ENCODE results near the gene SLC35F1.
"Not testable (repeated sequence)": the region's sequence is repeated elsewhere in the genome, so short reads cannot be mapped to it uniquely, and the experiment has no call there.

Gene SLC35F1

DNA sequence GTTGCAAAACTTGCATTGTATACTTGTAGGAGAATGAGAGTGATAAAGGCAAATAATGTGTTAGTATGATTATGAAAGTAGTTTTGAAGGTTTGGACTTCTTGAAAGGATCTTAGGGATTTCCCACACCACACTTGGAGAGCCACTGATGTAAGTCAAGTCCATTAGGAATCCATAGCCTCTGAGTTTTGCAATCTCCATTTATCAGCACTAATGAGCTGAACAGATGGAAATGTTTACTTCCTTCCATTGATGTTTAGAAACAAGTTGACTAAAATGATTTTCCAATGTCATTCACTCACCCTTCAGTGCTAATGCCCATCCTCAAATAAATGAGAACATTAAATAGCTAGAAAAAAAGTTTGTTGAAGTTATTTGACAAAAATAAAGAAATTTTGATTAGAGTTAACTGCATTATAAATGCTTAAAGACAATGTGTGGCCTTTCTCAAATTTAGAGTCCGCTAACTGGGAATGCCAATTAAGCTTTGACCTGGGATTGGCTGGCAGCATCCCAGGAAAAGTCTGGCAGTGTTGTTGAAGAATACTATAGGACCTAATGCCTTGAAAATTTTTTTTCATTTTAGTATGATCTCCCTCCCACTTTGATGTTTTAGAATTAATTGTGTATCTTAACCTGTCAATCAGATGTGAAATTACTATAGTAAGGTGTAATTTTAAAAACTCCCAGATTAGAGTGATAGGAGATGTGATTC, 68.0 kb downstream of the SLC35F1 start:
- no peak for TF ChIP-seq JUND (IDR thresholded peaks at IDR 0.05; ENCODE audit: low read depth)
- no peak for DNase-seq (ENCODE audit: low read depth in 1 of 2, low spot score in 1 of 2)
- in situ Hi-C loops (cut with HindIII; ENCODE audit: low pct_unique_long_range_greater_than_20kb, low sequenced_read_pairs): no loop called here

DNA sequence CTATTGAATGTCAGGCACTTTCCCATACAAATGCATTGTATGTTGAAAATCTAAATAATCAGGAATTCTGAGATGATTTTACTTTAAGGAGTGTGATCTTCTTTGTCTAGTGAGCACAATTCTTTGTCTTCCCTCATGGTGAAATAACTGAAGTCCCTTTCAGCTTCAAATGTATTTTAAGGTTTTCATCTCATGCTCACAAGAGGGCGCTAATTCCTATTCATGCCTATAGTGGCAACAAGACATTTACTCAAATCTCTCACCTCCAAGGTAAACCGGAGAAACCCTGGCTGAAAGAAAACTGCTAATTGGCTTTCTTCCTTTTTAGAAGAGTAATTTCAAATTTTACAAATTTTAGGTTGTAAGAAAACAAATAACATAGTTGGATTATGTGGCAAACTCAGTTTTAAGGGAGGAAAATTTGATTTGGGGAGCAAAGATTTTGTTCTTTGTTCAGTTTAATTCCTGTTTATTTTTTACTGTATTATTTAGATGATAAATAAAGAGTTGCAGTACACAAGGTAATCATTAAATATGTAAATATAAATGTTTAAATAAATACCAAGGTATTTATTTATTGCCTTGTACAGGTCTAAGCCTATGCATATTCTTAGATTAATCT, 69.1 kb downstream of the SLC35F1 start:
- in situ Hi-C loops (cut with HindIII; ENCODE audit: low pct_unique_long_range_greater_than_20kb, low sequenced_read_pairs): no loop called here
- TF ChIP-seq JUND (IDR thresholded peaks at IDR 0.05; ENCODE audit: low read depth): no peak
- DNase-seq (ENCODE audit: low read depth in 1 of 2, low spot score in 1 of 2): peak; percentile 23 to 79

DNA sequence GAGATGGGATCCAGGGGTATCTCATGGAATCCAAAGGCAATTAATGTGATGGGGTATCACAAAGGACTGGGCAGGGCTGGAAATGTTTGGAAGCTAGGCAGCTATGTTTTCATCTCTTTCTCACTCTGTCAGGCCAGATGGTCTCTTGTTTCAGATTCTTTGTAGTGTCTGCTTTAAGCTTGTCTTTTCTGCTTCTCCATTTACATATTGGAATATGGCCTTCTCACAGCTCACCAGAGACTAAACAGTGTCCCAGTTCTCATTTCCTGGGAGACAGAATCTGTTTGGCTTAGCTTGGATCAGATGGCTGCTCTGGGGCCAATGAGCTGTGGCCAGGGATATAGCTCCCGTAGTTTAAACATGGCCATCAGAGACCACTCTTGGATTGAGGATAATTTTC, 78.9 kb downstream of the SLC35F1 start:
- TF ChIP-seq JUND (IDR thresholded peaks at IDR 0.05; ENCODE audit: low read depth): no peak
- in situ Hi-C loops (cut with HindIII; ENCODE audit: low pct_unique_long_range_greater_than_20kb, low sequenced_read_pairs): no loop called here
- no peak for DNase-seq (ENCODE audit: low read depth in 1 of 2, low spot score in 1 of 2)

DNA sequence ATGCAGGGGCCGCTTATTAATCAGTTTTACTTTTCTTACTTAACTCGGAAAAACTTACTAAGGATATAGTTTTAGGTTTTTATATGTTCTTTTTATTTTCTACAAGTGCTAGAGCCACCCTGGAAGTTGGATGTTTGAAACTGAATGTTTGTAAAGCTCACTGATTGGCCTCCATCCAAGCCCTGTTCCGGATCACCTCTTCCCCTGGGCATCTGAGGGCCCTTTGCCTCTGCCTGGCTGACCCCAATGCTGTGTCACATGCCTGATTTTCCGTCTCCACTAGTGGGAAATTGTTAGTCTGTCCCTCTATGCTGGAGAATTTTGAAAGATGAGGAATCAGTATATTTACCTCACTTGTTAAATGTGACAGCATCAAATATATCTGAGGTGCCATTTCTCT, 79.3 kb downstream of the SLC35F1 start:
- in situ Hi-C loops (cut with HindIII; ENCODE audit: low pct_unique_long_range_greater_than_20kb, low sequenced_read_pairs): no loop called here
- DNase-seq (ENCODE audit: low read depth in 1 of 2, low spot score in 1 of 2): no peak
- TF ChIP-seq JUND (IDR thresholded peaks at IDR 0.05; ENCODE audit: low read depth): no peak

DNA sequence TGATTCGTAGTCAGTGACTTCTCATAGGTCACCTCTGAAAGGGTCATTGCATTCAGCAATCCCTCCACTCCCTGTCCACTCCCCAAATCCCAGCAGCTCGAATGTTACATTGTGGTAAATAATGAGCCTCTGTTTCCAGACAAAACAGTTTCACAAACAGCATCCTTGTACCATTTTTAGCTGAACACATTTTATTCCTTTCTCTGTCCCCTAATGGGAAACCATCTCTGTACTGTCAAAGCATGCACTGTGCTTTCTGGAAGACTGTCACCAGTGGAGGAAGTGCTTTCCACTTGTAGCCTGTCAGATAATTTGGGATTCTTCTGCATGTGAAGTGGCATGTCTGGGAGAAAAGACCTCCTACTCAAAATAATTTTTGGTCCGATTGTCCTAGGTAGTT, 82.0 kb downstream of the SLC35F1 start:
- TF ChIP-seq JUND (IDR thresholded peaks at IDR 0.05; ENCODE audit: low read depth): no peak
- DNase-seq (ENCODE audit: low read depth in 1 of 2, low spot score in 1 of 2): no peak
- in situ Hi-C loops (cut with HindIII; ENCODE audit: low pct_unique_long_range_greater_than_20kb, low sequenced_read_pairs): no loop called here

DNA sequence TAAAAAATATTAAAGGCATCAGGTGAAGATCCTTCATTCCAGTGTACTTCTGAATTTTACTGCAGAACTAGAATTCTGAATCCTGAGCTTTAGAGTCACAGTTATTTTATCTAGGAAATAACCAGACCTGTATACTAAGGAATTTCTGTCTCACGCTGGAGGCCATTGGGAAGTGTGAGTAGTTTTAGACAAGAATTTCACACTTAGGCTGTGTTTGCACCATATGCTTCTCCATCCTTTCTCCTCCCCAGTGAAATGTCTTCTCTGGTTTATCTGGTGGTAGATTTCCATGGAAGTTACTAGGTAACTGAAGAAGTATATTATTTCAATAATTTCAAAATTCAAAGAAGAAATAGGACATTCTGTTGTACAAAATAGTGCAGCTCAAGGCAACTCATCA, 83.1 kb downstream of the SLC35F1 start:
- DNase-seq (ENCODE audit: low read depth in 1 of 2, low spot score in 1 of 2): no peak
- in situ Hi-C loops (cut with HindIII; ENCODE audit: low pct_unique_long_range_greater_than_20kb, low sequenced_read_pairs): no loop called here
- TF ChIP-seq JUND (IDR thresholded peaks at IDR 0.05; ENCODE audit: low read depth): no peak

DNA sequence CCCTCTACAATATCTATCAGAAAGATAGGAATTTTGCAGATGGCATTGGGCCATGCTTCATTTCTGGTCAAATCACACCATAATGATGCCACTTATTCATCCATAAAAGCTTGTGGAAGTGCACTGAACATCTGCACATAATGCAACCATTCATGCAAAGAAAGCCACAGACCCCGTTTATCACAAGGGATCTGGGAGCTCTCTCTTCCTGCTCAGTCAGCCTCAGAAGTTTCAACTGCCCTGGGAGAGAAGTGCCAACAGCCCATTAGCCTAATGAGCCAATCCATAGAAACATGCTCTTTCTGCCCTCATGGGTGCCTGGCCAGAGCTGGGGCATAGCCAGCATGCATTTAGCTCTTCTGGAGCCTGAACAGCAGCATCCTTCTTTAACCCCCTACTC, 85.8 kb downstream of the SLC35F1 start:
- no peak for TF ChIP-seq JUND (IDR thresholded peaks at IDR 0.05; ENCODE audit: low read depth)
- in situ Hi-C loops (cut with HindIII; ENCODE audit: low pct_unique_long_range_greater_than_20kb, low sequenced_read_pairs): no loop called here
- DNase-seq (ENCODE audit: low read depth in 1 of 2, low spot score in 1 of 2): no peak

DNA sequence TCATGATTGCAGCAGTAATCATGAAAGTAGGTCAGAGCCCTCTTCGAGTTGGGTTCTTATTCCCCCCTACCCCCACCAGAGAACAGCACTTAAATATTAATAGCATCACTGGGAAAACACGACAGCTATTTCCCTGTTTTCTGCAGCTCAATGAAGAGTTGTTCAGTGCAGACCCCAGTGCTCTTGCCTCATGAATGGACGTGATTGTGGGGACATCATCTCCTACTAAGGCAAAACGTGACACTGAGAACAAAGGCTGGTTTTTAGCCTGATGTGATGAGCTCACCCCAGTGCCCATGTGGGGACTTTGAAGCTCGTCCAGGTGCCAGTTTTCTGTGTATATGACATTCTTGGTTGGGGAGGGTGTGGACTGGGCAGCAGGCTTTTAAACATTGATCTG, 105.9 kb downstream of the SLC35F1 start:
- no peak for TF ChIP-seq JUND (IDR thresholded peaks at IDR 0.05; ENCODE audit: low read depth)
- in situ Hi-C loops (cut with HindIII; ENCODE audit: low pct_unique_long_range_greater_than_20kb, low sequenced_read_pairs): no loop called here
- no peak for DNase-seq (ENCODE audit: low read depth in 1 of 2, low spot score in 1 of 2)

DNA sequence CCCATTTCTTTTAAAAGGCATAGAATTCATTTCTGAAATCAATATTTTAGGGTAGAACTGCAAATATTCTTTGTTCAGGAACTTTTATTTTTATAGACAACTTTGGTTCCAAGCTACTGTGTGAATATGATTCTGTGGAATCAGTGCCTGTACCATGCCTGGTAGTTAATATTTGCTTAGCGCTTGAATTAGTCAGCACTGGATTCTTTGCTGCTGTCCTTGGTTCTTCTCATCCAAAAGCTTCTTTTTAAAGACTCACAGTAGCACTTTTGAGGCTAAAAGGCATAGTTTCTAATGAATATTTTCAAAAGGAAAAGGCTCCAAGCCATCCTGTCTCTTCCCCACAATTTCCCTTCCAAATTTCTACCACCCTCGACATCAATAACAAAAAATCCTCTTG, 109.5 kb downstream of the SLC35F1 start:
- in situ Hi-C loops (cut with HindIII; ENCODE audit: low pct_unique_long_range_greater_than_20kb, low sequenced_read_pairs): no loop called here
- peak in 1 of 2 experiments; percentile 10 for DNase-seq (ENCODE audit: low read depth in 1 of 2, low spot score in 1 of 2)
- no peak for TF ChIP-seq JUND (IDR thresholded peaks at IDR 0.05; ENCODE audit: low read depth)

DNA sequence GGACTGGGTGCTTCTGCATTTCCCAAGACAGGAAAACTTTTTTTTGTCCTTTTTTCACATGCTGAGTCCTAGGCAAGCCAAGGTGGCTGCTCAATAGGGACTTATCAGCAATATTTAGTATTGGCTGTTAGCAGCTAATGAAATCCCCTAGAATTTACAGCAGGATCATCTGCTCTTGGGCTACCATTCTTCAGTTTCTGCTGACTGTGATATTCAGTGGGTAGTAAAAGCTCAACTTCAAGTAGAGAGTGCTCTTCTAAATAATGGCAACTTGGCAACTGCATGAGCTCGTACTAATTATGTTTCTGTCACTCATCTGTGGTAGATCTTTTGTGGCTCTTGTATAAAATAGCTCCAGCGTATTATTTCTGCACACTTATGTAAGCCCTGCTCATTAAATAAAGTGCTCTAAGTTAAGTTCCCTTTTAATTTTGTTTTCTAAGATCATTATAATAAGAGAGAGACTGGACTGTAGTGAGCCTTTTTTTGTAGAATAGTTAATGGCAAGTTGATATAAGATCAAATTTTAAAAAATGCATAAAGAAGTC, 110.3 kb downstream of the SLC35F1 start:
- no peak for TF ChIP-seq JUND (IDR thresholded peaks at IDR 0.05; ENCODE audit: low read depth)
- in situ Hi-C loops (cut with HindIII; ENCODE audit: low pct_unique_long_range_greater_than_20kb, low sequenced_read_pairs): no loop called here
- DNase-seq (ENCODE audit: low read depth in 1 of 2, low spot score in 1 of 2): peak in 1 of 2 experiments; percentile 34

DNA sequence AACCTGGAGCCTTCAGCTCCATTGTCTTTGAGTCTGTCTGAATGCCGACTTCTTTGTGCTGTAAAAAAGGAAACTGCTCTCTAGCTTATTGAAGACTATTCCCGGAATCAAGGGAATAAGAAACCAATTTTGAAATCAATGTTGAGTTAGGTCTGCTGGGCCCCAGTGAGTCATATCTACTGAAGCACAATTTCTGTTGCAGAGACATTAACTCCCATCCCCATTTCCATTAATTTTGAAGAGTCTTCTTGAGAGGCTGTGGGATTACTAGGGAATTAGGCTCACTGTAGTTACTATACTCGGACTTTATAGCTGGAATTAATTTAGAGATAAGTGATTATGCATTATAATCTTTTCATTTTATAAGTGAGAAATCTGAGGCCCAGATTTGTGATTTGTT, 116.7 kb downstream of the SLC35F1 start:
- DNase-seq (ENCODE audit: low read depth in 1 of 2, low spot score in 1 of 2): no peak
- no peak for TF ChIP-seq JUND (IDR thresholded peaks at IDR 0.05; ENCODE audit: low read depth)
- in situ Hi-C loops (cut with HindIII; ENCODE audit: low pct_unique_long_range_greater_than_20kb, low sequenced_read_pairs): no loop called here

DNA sequence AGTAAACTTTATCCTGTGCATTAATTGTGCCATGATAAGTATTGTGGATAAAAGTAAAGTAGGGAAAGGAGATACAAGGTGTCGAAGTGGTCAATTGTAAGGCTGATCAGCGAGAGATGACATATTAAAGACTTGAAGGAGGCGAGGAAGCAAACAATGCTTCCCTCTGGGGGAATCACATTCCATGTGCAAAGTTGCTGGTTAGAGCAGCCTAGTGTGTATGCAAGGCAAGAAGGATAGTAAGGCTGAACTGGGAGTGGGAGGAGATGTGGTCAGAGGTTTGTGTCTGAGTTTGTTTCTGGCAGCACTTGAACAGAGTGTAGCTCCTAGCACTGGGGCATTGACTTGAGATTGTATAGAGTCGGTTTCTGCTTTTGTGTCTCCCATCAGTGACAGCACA, 122.9 kb downstream of the SLC35F1 start:
- in situ Hi-C loops (cut with HindIII; ENCODE audit: low pct_unique_long_range_greater_than_20kb, low sequenced_read_pairs): no loop called here
- no peak for DNase-seq (ENCODE audit: low read depth in 1 of 2, low spot score in 1 of 2)
- TF ChIP-seq JUND (IDR thresholded peaks at IDR 0.05; ENCODE audit: low read depth): no peak

DNA sequence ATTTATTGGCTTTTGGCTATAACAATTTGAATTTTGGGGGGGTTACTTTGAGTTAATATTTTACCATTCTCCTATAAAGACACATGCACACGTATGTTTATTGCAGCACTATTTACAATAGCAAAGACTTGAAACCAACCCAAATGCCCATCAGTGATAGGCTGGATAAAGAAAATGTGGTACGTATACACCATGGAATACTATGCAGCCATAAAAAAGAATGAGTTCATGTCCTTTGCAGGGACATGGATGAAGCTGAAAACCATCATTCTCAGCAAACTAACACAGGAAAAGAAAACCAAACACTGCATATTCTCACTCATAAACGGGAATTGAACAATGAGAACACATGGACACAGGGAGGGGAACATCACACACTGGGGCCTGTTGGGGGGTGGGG, 130.4 kb downstream of the SLC35F1 start:
- DNase-seq (ENCODE audit: low read depth in 1 of 2, low spot score in 1 of 2); in situ Hi-C loops (cut with HindIII; ENCODE audit: low pct_unique_long_range_greater_than_20kb, low sequenced_read_pairs): not testable (repeated sequence)
